Frontal cortex (tissue), 4 donors: ENCODE data around the gene NLRP12. TPM values are rescaled to one million over a fixed set of nuclear protein-coding genes. Genes with fewer than 3 reads are reported as not detected.
"Not testable (repeated sequence)": the region's sequence is repeated elsewhere in the genome, so short reads cannot be mapped to it uniquely, and the experiment has no call there.

Experiments used
- DNase-seq, 2 donors: peaks; one replicate each; pipeline ENCODE4 v3.0.0; 2012; ENCODE audit warnings: low spot score in 2 of 2
- FAIRE-seq: peaks from 2 replicates; lab custom pipeline; 2012; peaks lifted over from hg19 to GRCh38; lab: Jason Lieb, UNC
- total RNA-seq: library from RNA; depleted of rRNA; stranded (reverse); fragments of >200 nt; gene quantifications from one replicate; pipeline ENCODE4 v1.2.3, GENCODE V29; 2014
- donor health status: control.
- donor health status: control.
- donor health status: control.

Gene NLRP12, protein sequence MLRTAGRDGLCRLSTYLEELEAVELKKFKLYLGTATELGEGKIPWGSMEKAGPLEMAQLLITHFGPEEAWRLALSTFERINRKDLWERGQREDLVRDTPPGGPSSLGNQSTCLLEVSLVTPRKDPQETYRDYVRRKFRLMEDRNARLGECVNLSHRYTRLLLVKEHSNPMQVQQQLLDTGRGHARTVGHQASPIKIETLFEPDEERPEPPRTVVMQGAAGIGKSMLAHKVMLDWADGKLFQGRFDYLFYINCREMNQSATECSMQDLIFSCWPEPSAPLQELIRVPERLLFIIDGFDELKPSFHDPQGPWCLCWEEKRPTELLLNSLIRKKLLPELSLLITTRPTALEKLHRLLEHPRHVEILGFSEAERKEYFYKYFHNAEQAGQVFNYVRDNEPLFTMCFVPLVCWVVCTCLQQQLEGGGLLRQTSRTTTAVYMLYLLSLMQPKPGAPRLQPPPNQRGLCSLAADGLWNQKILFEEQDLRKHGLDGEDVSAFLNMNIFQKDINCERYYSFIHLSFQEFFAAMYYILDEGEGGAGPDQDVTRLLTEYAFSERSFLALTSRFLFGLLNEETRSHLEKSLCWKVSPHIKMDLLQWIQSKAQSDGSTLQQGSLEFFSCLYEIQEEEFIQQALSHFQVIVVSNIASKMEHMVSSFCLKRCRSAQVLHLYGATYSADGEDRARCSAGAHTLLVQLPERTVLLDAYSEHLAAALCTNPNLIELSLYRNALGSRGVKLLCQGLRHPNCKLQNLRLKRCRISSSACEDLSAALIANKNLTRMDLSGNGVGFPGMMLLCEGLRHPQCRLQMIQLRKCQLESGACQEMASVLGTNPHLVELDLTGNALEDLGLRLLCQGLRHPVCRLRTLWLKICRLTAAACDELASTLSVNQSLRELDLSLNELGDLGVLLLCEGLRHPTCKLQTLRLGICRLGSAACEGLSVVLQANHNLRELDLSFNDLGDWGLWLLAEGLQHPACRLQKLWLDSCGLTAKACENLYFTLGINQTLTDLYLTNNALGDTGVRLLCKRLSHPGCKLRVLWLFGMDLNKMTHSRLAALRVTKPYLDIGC
- total RNA-seq = under 0.01 TPM

DNA sequence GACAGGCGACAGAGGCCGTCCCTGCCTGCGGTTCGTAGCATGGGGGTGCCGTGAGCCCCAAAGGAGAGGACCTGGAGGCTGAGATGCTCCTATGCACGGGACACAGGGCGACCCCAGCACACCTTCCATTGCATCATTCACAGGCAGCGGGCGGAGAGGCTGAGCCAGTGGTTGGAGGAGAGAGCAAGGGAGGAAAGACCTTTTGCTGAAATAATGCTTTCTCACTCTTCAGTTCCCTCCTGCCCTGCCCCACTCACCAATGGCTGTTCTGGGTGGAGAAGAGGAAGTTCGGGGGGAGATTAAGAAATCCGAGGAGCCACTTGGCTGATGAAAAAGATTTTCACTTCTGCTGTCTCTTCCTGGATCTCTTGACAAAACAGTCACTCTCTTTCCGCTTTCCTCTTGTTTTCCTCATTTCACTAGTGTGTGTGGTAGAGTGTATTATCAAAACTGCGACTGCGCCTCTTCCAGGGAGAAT lies at the start of gene NLRP12:
Gene NLRP12, minus strand, starts transcription at position 181 of the 478 bp plus-strand sequence. Its CDS starts 140 bp downstream, at position 41.
- no peak for FAIRE-seq
- no peak for DNase-seq

DNA sequence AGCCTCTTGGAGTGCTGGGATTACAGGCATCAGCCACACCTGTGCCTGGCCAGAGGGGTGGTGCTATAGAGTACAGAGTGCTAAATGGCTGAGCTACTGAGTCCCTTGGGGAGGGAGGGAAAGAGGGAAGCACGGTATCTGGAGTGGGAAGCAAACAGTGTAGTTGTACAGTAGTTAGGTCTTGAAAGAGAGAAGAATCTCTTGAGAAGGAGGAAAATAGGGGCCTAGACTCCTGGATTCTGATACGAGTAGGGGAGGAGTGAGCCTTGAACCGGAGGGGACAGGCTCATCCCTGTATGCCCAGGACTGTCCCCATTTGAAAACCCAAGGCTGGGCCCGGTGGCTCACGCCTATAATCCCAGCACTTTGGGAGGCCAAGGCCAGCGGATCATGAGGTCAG lies 48.6 kb upstream of the NLRP12 start:
- no peak for FAIRE-seq
- DNase-seq = peak in 1 of 2 donors; percentile 12

- peak in 1 of 2 donors; percentile 26 for DNase-seq
- FAIRE-seq = no peak
Observed at GRCh38 chr19:53871454-53871853, 47.3 kb upstream of the NLRP12 start.

- FAIRE-seq = no peak
Observed at GRCh38 chr19:53870485-53870844, 46.4 kb upstream of the NLRP12 start.

DNA sequence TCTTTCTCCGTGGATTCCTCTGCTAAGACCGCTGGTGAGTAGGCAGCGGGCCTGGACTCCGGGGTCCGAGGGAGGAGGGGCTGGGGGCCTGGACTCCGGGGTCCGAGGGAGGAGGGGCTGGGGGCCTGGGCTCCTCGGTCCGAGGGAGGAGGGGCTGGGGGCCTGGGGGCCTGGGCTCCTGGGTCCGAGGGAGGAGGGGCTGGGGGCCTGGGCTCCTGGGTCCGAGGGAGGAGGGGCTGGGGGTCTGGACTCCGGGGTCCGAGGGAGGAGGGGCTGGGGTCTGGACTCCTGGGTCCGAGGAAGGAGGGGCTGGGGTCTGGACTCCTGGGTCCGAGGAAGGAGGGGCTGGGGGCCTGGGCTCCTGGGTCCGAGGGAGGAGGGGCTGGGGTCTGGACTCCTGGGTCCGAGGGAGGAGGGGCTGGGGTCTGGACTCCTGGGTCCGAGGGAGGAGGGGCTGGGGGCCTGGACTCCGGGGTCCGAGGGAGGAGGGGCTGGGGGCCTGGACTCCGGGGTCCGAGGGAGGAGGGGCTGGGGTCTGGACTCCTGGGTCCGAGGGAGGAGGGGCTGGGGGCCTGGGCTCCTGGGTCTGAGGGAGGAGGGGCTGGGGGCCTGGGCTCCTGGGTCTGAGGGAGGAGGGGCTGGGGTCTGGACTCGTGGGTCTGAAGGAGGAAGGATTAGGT lies 45.8 kb upstream of the NLRP12 start:
- not testable (repeated sequence) for FAIRE-seq, DNase-seq

More at GRCh38 chr19:53870485-53870844, 46.4 kb upstream of the NLRP12 start:
- DNase-seq = peak; percentile 22 to 38

DNA sequence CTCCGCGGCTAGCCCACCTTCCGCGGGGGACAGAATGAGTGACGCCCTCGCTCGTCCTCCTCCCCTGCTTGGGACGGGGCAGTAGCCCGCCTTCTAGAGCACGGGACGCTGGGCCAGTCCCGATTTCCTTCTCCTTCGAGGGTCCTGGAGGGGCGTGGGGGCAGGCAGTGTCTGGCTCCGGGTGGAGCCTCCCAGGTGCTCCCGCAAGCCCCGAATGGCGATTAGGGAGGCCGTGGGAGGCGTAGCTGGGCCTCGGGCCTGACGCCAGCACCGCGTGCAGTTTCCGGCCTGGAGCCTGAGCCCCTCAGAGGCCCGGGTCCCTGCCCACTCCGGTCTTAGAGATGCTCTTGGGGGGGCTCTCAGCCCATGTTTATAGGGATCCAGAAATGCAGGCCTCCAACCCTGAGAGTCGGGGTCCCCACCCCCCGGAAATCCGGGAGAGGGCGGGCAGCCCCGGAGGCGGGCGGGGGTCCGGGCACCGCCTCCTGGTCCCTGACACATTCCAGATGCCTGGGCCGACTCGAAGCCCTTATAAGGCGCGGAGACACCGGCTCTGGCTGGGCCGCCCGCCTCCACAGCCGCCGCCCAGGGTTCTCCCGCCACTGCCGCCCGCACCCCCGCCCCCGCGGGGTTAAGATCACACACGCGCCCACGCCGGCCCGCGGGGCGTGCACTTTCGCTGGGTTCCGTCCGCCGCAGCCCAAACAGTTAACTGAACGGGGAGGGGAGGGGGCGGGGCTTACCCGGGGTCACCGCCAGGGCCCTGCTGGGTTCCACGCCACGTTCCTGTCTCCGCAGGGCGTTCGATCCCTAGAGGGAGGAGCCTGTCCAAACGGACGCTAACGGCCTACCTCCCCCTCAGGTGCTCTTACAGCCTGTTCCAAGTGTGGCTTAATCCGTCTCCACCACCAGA lies 45.0 kb upstream of the NLRP12 start:
- FAIRE-seq = no peak
- DNase-seq = peak; percentile 78 to 83

DNA sequence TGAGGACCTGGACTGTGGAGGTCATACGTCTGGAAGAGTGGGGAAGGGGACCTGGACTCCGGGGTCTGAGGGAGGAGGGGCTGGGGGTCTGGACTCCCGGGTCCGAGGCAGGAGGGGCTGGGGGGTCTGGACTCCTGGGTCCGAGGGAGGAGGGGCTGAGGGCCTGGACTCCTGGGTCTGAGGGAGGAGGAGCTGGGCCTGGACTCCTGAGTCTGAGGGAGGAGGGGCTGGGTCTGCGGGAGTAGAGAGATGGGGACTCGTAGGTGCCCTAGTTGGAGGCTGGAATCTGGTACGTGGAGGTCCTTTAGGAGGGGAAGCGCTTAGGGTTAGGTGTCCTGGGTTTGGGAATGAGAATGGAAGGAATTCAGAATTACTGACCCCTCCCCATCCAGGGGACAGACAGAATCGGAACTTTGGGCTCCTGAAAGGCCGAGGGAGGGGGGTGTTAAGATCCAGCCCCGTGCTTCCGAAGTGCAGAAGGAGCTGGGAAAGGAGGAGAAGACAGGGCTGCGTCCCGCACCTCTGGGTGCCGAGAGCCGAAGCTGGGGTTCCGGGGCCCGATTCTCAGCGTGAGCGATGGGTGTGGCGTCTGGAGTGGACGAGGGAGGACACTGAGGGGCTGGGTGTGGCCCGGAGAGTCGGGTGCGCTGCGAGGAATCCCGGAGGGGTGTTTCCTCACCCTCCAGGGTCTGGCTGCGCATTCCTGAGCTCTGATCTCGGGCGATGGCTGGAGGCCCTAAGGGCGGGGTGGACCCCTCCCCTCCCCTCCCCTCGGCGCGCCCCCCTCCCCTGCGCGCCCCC lies 44.2 kb upstream of the NLRP12 start:
- FAIRE-seq (no peak), DNase-seq (peak in 1 of 2 donors; percentile 44)

DNA sequence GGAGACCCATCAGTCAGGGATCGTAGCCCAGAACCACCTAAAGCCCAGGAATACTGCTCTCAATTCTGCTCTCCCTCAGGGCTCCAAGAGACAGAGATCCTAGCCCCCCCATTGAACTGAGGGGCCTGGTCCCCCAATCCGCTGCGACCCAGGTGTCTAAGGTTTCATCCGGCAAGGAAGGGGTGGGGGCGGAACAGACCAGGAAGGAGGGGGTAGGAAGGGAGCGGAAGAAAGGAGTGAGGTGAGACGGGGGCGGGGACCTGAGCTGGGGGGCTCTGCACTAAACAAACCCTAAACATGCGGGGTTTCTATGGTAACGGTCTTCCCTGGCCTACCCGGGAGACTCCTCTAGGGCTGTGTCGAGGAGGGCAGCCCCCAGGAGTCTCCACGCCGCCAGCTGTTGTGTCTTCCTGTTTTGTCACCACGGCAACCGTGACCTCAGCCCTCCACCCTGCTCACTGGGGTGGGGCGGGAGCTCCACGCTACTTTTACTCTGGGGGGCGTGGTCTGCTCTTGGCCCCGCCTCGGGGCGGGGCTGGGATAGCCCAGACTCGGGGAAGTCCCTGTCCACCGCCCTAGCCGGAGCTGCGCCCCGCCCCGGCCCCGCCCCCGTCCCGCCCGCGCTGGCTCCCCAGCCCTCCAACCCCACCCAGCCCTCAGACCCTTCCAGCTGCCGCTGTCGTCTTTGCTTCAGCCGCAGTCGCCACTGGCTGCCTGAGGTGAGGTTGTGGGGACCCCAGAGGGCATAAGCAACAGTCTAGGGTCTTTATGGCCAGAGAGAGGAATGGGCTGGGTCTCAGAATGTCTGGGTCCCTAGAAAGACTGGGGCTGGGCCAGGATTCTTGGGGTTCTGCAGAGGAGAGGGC lies 43.3 kb upstream of the NLRP12 start, which contains the start of gene MYADM:
Gene MYADM, plus strand, starts transcription at position 659 of the 866 bp plus-strand sequence. CDS start 5,647 bp downstream, outside the sequence.
- FAIRE-seq = no peak
- peak; percentile 100 for DNase-seq

GRCh38 chr19:53866865-53867224 lies 42.7 kb upstream of the NLRP12 start:
- DNase-seq (no peak), FAIRE-seq (no peak)

DNA sequence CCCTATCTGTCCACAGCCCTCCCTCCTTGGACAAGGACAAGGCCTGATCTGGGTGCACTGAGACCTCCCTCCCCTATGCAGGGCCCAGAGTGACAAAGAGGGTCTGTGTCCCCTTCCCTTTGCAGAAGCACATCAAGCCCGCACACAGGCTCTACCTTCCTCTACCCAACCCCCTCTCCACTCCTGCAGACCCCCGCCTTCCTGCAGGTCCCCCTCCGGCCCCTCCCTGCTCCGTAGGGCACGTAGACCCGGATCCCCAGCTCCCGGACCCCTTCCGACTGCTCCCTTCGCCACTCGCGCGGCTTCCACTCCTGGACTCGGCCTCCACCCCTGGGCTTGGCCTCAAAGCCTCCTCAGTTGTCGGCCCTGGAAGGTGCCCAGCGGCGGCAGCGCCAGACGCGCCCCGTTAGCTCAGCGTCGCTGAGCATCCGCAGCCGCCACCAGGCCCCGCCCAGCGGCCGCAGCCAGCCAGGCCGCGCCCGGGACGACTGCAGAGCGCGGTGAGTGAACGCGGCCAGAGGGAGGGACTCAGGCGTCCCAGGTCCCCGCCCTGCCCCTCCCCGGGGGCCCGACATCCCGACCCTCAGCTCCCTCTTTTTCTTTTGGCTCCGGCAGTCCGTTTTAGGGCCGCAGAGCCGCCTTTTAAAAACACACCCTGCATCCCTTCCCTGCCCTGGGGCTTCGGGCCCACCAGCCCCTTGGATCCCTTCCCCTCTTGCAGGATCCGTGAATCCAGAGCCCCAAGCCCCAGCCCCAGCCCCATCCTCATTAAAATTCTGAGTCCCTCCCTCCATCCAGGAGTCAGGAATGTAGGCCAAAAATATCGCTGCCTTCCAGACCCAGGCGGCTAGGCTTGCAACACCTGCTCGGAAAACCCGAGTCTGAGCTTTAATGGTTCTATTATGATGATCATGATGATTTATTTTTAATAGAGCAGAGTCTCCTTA lies 42.1 kb upstream of the NLRP12 start:
- no peak for FAIRE-seq
- DNase-seq = peak; percentile 77 to 80

GRCh38 chr19:53865523-53865917 lies 41.4 kb upstream of the NLRP12 start:
- DNase-seq (peak; percentile 12 to 35), FAIRE-seq (no peak)

GRCh38 chr19:53864308-53864836 lies 40.3 kb upstream of the NLRP12 start:
- peak; percentile 16 to 59 for DNase-seq
- FAIRE-seq = no peak

- DNase-seq (no peak), FAIRE-seq (no peak)
Observed at GRCh38 chr19:53853707-53854106, 29.6 kb upstream of the NLRP12 start.

- DNase-seq (no peak), FAIRE-seq (no peak)
Observed at GRCh38 chr19:53849237-53849676, 25.1 kb upstream of the NLRP12 start.

DNA sequence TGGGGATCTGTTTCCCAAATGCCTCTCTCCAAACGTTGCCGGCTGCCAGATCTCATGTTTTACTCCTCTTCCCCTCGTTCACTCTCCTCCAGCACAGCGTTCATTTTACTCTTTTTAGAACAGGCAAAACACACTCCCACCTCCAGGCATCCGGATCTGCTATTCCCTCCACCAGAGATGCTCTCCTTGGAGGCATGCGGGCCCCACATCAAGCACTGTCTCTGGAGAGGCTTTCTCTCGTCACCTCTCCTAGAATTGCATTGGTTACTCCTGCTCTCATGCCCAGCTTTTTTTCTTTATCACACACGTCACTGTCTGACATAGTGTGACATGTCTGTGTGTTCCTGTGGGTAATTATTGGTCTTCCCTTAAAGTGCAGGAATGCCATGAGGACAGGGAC lies 23.4 kb upstream of the NLRP12 start:
- DNase-seq (no peak), FAIRE-seq (no peak)
